ENCODE data around the gene MAP4. TPM values are rescaled to one million over a fixed set of nuclear protein-coding genes. Genes with fewer than 3 reads are reported as not detected.

Gene MAP4
- total and polyA plus RNA-seq, 4 donors = 16.6 to 41.4 (median 30.8) TPM

GRCh38 chr3:47961815-47962606, 54.2 kb downstream of the MAP4 start:
- no peak overlapping the region for H3K27ac ChIP-seq (ENCODE audit: low read depth in 1 of 2, low read length in 2 of 2)

GRCh38 chr3:47961036-47961435, 55.2 kb downstream of the MAP4 start:
- Histone ChIP-seq H3K27ac (ENCODE audit: low read depth in 1 of 2, low read length in 2 of 2) (no peak overlapping the region), H3K9ac (ENCODE audit: low read depth in 1 of 2, low read length in 2 of 2) (no peak overlapping the region), H3K9me3 (ENCODE audit: control insufficient read depth in 4 of 4, low read length in 3 of 4) (no peaks in the 10 kb centered on the region), H3K27me3 (ENCODE audit: control insufficient read depth in 4 of 4, insufficient read depth in 4 of 4, low read length in 3 of 4) (no peaks in the 10 kb centered on the region), H3K36me3 (ENCODE audit: control insufficient read depth in 4 of 4, insufficient read depth in 3 of 4, low read depth in 1 of 4, low read length in 3 of 4) (no peaks in the 10 kb centered on the region), H3K4me1 (ENCODE audit: control insufficient read depth in 4 of 4, insufficient read depth in 4 of 4, low read length in 3 of 4) (peaks cover 13 to 34% (median 33%) of the 10 kb centered on the region in 4 donors), H3K4me3 (ENCODE audit: low read depth in 1 of 3, low read length in 3 of 3) (no peak overlapping the region)
- no peak for DNase-seq (ENCODE audit: low spot score)
- TF ChIP-seq CTCF (IDR thresholded peaks at IDR 0.05; ENCODE audit: low read depth, low read length, missing input control) = no peak
- TF ChIP-seq FOXA1 (IDR thresholded peaks at IDR 0.05) = no peak
- WGBS = 100% methylated on average over 1 of the region's 1 CpG

More at GRCh38 chr3:47961815-47962606, 54.2 kb downstream of the MAP4 start:
- Histone ChIP-seq H3K9me3 (ENCODE audit: control insufficient read depth in 4 of 4, low read length in 3 of 4) (no peaks in the 10 kb centered on the region), H3K36me3 (ENCODE audit: control insufficient read depth in 4 of 4, insufficient read depth in 3 of 4, low read depth in 1 of 4, low read length in 3 of 4) (no peaks in the 10 kb centered on the region), H3K9ac (ENCODE audit: low read depth in 1 of 2, low read length in 2 of 2) (no peak overlapping the region), H3K4me1 (ENCODE audit: control insufficient read depth in 4 of 4, insufficient read depth in 4 of 4, low read length in 3 of 4) (peaks cover 13 to 34% (median 33%) of the 10 kb centered on the region in 4 donors), H3K27me3 (ENCODE audit: control insufficient read depth in 4 of 4, insufficient read depth in 4 of 4, low read length in 3 of 4) (no peaks in the 10 kb centered on the region), H3K4me3 (ENCODE audit: low read depth in 1 of 3, low read length in 3 of 3) (no peak overlapping the region)
- TF ChIP-seq RXRA (IDR thresholded peaks at IDR 0.05) = peak in 1 of 2 donors; percentile 56
- TF ChIP-seq, protein P1, sequence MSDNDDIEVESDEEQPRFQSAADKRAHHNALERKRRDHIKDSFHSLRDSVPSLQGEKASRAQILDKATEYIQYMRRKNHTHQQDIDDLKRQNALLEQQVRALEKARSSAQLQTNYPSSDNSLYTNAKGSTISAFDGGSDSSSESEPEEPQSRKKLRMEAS (IDR thresholded peaks at IDR 0.05) = no peak
- WGBS = 49% methylated on average over 5 of the region's 5 CpGs
- no peak for DNase-seq (ENCODE audit: low spot score)

DNA sequence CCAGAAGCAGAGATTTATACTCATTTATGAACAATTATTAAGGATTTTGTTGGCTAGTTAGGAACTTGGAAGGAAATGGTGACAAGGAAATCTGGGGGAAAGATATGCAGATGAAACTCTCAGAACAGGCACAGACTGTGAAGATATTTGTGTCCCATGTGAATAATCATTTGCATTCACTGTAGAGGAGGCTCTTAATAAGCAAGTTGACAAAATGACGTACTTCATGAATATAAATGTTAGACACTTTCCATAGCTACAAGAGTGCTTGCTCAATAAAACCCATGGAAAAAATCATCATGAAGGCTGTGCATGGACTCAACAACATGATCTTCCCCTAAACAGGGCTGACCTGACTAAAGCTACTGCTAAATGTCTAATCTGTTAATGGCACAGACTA, 59.7 kb downstream of the MAP4 start:
- no peaks in the 10 kb centered on the region for H3K36me3 ChIP-seq (ENCODE audit: control insufficient read depth in 4 of 4, insufficient read depth in 3 of 4, low read depth in 1 of 4, low read length in 3 of 4)
- DNase-seq (ENCODE audit: low spot score) = no peak
- no peak overlapping the region for H3K27ac ChIP-seq (ENCODE audit: low read depth in 1 of 2, low read length in 2 of 2)
- peaks cover 2 to 15% (median 6%) of the 10 kb centered on the region in 4 donors for H3K4me1 ChIP-seq (ENCODE audit: control insufficient read depth in 4 of 4, insufficient read depth in 4 of 4, low read length in 3 of 4)
- no peaks in the 10 kb centered on the region for H3K9me3 ChIP-seq (ENCODE audit: control insufficient read depth in 4 of 4, low read length in 3 of 4)
- H3K4me3 ChIP-seq (ENCODE audit: low read depth in 1 of 3, low read length in 3 of 3) = no peak overlapping the region
- no peaks in the 10 kb centered on the region for H3K27me3 ChIP-seq (ENCODE audit: control insufficient read depth in 4 of 4, insufficient read depth in 4 of 4, low read length in 3 of 4)
- TF ChIP-seq, protein P2, sequence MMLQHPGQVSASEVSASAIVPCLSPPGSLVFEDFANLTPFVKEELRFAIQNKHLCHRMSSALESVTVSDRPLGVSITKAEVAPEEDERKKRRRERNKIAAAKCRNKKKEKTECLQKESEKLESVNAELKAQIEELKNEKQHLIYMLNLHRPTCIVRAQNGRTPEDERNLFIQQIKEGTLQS (IDR thresholded peaks at IDR 0.05) = no peak
- no peak for TF ChIP-seq FOXA2 (IDR thresholded peaks at IDR 0.05)
- TF ChIP-seq ZBTB33 (IDR thresholded peaks at IDR 0.05) = no peak
- no peak for TF ChIP-seq NR2F2 (IDR thresholded peaks at IDR 0.05)
- WGBS = 92% methylated on average over 1 of the region's 1 CpG
- H3K9ac ChIP-seq (ENCODE audit: low read depth in 1 of 2, low read length in 2 of 2) = no peak overlapping the region

Data from liver (tissue), 9 donors.